HTERT RPE-1 (cell line): ENCODE measurements around the gene PARD3B.

Experiments used
- in situ Hi-C: fragments of 300-500 bp; cut with MboI; formaldehyde crosslinking; loops from 4 replicates; pipeline ENCODE4 v1.14.3; 2020; ENCODE audit warnings: low sequenced_read_pairs

PARD3B gene

DNA sequence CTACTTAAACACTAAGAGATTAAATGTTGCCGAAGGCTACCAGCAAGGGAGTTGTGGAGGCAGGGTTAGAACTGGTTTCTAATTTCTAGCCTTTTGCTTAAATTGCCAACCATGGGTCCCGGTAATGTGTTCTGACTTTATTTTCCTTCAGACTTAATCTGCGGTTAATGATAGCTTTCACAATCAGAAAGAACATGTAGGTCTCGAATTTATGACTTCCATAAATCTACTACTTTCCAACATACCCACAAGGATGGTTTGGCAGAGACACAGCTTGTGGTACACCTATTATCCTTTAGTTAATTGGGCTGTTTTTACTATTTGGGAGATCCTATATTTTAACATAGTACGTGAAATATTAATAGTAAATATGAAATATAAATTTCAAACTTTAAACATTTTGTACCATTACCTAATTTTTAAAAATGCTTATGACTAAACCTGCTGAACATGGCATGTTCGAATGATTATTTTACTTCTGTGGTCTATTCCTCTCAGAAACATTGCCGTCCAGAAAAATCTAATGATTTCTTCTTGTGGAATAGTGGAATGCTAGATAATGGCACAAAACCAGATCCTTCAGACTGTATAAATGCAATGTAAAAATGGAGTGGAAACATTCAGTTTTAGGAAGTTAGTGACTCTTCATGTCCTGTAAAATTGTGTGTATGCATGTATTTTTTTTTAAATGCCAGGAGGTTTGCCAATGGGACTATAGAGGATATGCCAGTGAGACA is 41.3 kb downstream of the PARD3B start:
- in situ Hi-C loops = no loop called here

DNA sequence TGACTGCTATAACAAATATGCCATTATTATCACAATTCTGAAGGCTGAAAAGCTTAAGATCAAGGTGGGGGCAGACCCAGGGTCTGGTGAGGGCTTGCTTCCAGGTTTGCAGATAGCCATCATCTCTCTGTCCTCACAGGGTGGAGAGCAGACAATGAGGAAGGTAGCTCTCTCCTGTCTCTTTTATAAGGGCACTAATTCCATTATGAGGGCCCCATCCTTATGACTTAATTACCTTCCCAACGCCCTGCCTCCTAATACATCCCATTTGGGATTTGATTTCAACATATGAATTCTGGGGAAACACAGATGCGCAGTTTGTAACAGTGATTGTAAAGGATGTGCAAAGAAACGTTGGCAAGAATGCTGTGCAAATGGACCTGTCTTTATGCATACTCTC is 44.8 kb downstream of the PARD3B start:
- in situ Hi-C loops = no loop called here

DNA sequence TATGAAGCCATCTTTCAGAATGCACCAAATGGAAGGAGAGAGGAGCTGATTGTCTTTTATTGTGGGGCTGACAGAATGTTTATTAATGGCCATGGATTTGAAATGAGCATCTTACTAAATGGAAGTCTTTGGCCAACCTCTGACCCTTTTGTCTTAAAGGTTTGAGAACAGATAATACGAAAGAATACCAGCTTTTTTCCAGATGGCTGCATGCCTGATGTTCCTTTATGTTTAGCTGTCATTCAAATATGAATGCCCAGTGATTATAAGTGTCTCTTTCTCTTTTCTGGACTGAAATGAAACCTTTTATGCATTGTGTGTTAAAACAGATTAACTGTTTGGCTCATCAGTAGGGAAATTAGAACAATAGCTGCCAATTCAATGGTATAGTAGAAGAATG is 46.0 kb downstream of the PARD3B start:
- in situ Hi-C loops = no loop called here

DNA sequence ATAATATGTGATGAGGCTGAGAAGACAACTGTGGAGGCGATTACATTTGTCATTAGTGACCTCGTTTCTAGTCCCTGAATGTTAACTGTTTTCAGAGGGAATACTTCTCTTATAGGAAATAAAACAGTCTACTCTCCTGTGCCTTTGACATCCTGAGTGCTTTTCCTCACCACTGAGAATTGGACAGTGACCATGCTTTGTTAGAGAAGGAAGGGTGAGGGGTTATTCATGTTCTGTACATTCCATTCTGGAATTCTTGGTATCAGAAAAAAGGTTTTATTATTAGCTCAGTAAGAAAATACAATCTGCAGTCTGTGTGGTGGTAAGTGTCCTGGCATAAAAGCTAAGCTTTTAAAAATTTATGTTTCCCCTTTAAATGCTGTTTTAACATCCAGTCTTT is 58.8 kb downstream of the PARD3B start:
- in situ Hi-C loops = no loop called here

DNA sequence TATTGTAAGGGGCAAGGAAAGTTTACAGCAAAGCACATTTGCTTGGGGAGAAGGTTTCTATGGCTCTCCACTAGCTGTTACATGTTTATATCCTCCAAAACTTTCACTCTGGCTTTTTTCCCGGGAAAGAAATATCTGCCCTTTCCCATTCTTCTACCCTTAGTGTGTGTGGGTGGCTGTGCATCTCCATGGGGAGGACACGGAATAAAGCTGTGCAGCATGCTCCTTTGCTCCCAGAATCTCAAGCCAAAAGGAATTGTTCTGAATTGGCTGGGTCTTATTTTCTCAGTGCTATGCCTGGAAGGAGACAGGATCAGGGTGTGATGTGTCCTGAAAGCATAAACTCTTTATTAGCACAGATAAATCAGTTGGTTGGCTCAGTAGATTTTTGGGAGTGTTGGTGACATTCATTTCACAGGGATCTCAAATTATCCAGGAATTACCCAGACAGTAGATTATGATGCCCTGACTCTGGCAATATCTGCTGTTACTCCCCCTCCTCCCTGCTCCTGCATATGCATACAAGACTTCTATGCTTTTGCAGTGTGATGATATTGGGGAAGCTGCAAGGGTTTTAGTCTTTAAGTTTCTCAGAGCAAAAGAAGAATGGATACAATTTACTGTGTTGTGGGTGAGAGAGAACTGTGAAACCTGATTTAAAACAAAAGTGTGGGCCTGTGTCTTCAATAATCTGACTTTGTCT is 63.1 kb downstream of the PARD3B start:
- in situ Hi-C loops = no loop called here

DNA sequence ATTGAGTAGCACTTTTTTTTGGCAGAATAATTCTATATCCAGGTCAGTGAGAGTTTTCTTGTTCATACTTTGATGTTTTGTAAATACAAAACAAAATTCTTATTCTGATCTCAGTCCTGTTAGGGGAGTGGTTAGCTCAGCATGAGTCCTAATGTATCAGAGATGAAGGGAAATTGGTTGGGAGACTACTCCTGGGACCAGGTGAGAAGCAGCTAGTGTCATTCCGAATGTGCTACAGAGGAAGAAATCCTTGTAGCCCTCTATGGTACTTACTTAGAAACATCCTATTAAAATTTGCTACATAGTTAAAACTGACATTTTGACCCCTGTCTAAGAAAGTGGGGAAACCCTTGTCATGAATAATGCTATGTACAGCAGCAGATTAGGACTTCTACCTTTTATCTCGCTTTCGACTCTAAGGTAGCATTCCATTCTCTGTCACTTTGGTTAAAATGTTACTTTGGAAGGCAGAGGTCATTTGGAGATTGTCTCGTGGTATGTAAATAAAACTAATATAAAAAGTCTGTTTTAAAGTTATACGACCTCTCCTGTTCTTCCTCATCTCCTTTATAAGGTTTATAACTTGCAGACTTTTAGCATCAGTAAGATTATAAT is 65.8 kb downstream of the PARD3B start:
- in situ Hi-C loops = no loop called here

DNA sequence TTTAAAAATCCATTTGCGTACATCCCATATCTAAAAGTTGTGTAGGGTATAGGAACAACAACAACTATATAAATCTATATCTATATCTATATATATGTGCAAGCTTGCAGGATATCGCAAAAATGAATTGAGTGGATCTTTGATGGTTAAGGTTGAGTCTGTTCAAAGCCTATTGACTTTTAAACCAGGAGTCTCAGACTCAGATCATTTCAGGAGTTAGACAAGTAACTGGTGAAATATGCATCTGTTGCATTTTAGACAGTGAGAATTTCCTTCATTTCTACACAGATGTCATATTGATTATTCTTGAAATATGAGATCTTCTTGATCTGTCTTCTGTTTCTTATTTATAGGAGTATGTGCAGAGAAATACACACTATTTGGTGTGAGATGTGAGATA is 66.5 kb downstream of the PARD3B start:
- in situ Hi-C loops = no loop called here

DNA sequence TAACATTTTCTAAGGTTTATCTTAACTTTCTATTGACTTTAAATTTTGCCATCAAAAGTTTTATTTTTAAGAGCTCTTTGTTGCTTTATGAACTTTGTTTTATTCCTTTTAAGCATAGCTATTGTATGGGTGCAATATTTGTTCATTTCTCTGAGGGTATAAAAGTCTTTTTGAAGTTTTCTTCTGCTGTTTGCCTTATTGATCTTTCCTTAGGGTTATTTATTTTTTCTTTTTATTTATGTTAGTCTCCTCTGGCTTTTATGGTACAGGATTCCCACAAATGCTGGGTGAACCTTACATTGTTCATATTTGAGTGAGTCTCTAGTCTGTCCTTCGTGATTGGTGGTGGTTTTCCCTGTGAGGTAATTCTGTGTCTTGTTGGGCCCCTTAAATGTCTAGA is 68.4 kb downstream of the PARD3B start:
- in situ Hi-C loops = no loop called here

DNA sequence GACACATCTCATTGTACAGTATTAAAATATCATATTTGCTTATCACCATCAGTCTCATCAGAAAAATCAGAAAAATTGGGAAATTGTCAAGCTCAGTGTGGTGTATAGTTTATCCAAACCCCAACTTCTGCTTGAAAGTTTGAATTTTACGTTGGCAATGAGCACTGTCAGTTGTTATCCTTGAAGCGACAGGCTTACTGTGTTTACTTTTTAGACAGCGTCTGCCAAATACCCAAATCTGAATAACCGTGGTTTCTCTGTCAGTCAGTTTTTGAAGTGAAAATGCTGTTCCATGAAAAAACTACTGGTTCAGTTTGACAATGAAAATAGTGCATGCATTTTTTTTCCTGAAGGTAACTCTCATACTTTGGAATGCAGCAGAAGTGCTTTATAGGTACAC is 70.2 kb downstream of the PARD3B start:
- in situ Hi-C loops = no loop called here

DNA sequence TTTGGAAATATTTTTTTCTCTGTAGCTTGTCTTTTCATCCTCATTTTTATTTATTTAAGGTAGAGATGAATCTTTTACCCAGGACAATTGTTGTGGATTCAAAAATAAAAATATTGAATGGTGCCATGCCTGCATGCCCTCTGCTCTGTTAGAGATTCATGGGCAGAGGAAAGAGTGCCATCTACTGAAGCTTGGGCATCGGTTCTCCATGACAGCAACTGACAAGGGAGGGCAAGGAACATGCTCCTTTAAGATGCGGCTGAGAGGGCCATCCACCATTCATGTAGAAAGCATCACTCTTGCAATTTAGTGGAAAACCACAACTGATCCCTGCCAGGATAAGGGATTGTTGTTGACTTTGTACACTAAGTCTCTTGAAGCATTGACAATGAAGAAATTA is 79.9 kb downstream of the PARD3B start:
- in situ Hi-C loops = no loop called here

DNA sequence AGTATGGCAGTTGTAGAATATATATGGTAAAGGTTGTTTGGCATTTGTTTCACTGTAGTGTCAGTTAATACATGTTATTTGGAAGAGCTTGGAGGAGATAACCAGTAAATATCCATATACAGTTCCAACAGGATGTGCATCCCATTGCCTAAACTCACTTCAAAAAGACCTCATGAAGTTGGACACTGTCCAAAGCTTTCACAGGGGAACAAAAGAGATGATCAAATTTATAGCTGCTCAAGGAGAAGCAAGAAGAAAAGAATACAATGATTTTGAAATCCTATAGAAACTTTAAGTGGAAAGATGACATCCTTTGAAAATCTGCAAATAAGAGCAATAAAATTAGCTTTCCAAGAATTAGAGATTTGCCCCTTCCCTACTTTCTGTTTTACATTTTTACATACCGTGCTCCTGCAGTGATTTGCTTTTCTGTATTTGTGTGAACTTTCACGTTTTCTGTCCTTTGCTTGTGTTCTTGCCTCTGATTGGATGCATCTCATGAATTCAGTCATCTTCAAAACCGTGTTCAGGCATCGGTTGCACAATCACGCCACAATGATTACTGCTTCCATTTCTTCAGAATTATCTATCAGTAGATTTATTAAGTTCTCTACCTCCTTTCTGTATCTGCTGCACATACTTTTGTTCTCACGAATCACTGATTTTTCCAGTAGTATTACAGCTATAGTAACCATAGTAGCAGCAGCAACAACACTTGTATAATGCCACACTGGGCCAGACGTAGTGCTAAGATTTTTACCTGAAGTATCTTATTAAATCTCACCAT is 83.8 kb downstream of the PARD3B start:
- in situ Hi-C loops = no loop called here

DNA sequence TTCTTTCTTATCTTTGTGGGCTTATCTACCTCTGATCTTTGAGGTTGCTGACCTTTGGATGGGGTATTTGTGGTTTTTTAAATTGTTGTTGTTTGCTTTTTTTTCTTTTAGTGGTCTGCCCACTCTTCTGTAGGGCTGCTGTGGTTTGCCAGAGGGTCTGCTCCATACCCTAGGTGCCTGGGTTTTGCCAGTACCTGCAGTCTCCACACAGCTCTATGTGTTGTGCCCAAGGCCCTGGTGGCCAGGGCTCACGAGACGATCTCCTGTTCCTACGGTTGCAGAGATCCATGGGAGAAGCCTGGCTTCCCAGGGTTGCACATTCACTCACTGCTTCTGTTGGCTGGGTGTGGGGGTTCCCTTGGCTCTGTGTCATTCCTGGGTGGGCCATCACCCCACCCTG is 87.1 kb downstream of the PARD3B start:
- in situ Hi-C loops = no loop called here

DNA sequence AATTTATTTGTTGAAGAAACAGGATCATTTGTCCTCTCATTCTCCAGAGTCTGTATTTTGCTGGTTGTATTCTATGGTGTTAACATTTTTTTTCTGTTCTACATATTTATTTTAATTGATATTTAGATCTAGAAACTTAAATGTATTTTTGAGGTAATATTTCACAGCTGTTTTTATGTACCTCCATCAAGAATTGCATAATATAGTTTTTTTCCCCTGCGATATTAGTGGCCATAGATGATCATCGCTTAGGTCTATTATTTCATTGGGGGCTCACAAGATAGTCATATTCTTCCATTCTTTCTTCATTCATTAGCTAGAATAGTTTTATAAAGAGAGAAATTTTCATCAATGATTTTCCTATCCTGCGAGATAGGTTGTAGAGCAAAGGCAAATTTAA is 89.3 kb downstream of the PARD3B start:
- in situ Hi-C loops = no loop called here

DNA sequence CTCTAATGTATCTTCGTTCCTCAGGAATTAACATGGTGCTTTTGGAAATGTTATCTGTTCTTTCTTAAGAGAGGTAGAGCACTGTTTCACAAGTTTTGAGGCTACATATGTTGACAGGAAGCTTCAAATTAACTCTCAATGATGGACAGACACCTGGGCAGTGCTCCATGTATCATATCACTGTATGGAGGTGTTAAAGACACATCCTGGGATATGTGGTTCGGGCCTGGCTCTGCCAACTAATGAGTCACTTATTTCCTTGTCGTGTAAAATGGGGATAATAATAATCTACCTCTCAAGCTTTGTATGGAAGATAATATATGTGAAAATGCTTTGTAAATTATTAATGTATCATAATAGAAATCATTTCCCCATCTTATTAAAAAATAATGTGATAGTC is 90.2 kb downstream of the PARD3B start:
- in situ Hi-C loops = no loop called here

DNA sequence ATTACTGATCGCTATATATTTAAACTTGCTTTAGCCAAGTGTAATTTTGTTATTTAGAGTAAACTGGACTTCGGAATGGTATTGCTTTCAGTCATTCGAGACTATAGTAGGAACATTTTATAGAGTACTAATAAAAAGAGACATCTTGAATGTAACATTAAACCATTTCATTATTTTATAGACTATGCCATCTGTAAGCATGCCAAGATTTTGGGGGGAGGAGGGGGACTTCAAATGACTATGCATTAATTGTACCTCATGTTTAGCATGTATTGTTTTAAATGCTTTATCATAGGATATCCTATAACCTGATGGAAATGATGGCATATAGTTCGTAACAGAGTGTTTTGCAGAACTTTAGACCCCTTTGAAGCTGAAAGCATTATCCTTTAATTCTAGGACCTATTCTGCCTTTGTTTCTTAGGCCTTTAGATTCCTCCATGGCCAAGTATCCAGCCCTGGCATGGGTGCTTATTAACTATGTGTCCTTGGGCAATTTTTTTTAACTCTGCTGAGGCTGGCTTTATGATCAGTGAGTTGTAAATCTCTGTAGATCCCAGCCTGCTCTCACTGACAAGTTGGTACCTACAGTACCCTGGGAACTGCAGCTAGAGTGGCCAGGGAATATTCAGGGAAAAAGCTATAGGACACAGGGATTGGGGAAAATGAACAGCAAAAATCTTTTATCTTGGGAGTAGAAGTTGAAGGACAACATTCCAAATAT is 93.4 kb downstream of the PARD3B start:
- in situ Hi-C loops = no loop called here

DNA sequence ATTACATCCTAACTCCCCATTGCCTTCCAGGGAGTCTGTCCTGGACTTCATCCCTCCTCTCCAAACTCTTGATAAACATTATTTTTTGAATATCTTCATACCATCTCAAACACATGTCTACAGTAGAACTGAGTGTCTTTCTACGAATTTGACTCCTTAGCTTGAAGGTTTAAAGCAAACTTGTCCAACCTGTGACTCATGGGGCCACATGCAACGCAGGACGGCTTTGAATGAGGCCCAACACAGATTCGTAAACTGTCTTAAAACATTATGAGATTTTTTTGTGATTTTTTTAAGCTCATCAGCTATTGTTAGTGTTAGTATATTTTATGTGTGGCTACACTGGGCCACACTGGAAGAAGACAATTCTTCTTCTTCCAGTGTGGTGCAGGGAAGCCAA is 98.1 kb downstream of the PARD3B start:
- in situ Hi-C loops = no loop called here

DNA sequence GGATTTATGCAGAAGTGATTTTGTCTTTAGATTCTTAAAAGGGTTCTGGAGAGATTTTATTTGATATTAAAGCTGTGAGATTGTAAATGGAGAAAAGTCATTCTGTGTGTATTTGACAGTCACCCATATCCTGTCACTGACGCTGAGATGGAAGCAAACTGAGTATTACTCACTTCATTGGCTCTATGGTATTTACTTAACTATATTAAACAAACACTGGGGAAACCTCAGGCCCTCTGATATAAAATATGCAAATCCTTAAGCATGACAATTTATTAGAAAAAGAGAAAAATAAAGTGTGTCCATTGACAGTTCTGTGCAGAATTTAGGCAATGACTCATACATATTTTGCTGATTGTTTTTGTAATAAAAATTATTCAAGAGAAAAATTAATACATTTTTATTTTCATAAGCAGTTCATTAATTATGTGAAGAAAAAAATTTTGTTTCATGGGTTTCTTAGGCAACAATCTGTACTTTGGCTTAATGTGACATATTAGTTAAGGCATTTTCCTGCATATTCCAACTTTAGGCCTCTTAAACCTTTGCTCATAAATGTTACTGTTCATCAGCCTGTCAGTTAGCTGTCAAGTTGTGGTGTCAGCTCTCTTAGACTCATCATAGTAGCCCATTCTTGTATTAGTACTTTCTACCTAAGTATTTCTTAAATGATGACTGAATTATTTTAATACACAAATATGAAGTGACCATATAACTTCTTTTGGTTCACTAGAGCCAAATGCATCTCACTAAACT is 99.9 kb downstream of the PARD3B start:
- in situ Hi-C loops = no loop called here

DNA sequence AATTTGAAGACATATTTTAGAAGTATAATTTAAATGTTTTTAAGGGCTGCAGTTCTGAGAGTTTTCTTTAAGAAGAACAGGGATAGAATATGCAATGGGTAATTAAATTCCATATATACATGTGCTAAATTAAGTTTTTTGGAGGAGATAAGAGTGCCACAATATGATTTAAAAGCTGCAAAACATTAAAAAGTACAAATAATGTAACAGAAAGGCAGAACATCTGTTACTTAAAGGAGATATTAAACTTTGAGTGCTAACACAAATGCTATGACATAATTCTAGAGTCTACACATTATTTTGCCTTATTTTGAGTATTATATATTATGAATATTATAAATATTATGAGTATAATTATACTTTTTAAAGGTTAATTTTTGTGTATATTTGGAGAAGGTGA is 102.4 kb downstream of the PARD3B start:
- in situ Hi-C loops = no loop called here

DNA sequence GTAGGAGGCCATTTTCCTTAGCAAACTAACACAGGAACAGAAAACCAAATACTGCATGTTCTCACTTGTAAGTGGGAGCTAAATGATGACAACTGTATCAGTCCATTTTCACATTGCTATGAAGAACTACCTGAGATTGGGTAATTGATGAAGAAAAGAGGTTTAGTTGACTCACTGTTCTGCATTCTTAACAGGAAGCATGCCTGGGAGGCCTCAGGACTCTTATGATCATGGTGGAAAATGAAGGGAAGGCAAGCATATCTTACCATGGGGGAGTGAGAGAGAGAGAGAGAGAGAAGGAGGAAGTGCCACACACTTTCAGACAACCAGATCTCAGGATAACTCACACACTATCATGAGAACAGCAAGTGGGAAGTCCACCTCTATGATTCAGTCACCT is 105.3 kb downstream of the PARD3B start:
- in situ Hi-C loops = no loop called here

DNA sequence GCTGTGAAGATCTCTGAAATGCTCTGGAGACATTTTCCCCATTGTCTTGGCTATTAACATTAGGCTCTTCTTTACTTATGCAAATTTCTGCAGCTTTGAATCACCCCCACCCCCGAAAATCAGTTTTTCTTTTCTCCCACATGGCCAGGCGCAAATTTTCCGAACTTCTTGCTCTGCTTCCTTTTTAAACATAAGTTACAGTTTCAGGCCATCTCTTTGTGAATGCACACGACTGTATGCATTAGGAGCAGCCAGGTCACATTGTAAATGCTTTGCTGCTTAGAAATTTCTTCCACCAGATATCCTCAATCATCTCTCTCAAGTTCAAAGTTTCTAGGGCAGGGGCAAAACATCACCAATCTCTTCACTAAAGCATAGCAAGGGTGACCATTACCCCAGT is 106.8 kb downstream of the PARD3B start:
- in situ Hi-C loops = no loop called here
